Chondrocyte (in vitro differentiated cells): Measurements from ENCODE around the gene FUT6. TPM values are rescaled to one million over a fixed set of nuclear protein-coding genes. Genes with fewer than 3 reads are reported as not detected.
A peak's percentile ranks its signal among the peaks of the same experiment; 100 is the strongest.

ENCODE experiments used
- DNase-seq: peaks from one replicate; pipeline ENCODE4 v3.0.0; 2021; ENCODE audit warnings: mixed read lengths, low spot score
- H3K27ac Mint-ChIP-seq: one replicate; pipeline ENCODE4 v1.8.0; 2021; ENCODE audit warnings: mild to moderate bottlenecking, moderate library complexity, mixed read lengths; ENCODE audit not compliant: unreplicated experiment
- H3K27me3 Mint-ChIP-seq: 2 replicates; pipeline ENCODE4 v1.8.0; 2021; ENCODE audit warnings: low read depth, mixed read lengths
- H3K36me3 Mint-ChIP-seq: 2 replicates; pipeline ENCODE4 v1.8.0; 2021; ENCODE audit warnings: low read depth, mixed read lengths
- H3K4me1 Mint-ChIP-seq: 2 replicates; pipeline ENCODE4 v1.8.0; 2021; ENCODE audit warnings: low read depth, mild to moderate bottlenecking, mixed read lengths
- H3K4me3 Mint-ChIP-seq: one replicate; pipeline ENCODE4 v1.8.0; 2021; ENCODE audit warnings: mild to moderate bottlenecking, moderate library complexity, mixed read lengths; ENCODE audit not compliant: unreplicated experiment
- H3K9me3 Mint-ChIP-seq: 2 replicates; pipeline ENCODE4 v1.8.0; 2021; ENCODE audit warnings: low read depth, mixed read lengths
- total RNA-seq: library from RNA; stranded (reverse); gene quantifications from 3 replicates; pipeline ENCODE4 v1.2.1, GENCODE V29; 2021
- TF ChIP-seq, protein P1 (sequence below): fragments of 200-600 bp; sonication (generic); IDR thresholded peaks from 2 replicates; pipeline ENCODE4 v1.5.0; 2021; ENCODE audit warnings: antibody characterized with exemption, mild to moderate bottlenecking, moderate library complexity

The FUT6 gene
- total RNA-seq, 1 donor from 2014 or later = not detected

DNA sequence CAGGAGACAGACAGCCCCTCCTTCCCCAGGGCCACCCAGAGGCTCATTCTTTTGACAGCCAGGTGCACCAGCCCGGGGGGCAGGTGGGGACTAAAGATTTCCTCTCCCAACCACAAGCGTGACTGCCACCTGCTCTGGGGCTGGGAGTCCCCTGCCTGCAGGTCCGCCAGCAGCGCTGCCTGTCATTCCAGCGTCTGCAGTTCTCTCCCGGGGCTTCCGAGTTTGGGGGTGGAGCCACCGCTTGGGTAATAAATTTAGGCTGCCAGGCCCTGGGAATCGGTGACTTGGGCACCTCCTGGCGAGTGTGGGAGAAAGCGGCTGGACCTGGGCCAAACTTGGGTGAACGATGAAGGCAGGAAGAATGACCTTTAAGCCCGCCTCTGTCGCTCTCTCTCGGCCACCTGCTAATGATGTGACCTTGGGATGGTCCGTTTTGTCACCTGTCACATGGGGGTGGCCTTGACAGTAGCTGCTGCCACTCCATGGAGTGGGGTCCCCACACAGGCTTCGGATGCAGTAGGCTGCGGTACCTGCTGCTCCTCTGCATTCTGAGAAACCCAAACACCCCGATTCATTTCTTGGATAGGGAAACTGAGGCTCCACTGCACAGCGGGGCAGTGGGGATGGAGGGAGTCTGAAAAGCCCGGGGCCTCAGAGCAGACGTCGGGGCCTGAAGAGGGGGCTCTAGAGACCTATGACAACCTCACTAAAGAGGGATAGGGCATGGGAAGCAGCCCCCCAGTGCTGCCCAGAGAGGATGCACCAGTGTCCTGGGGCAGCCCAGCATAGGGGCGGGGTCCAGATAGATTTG lies 12.8 kb downstream of the FUT6 start:
- peaks cover 17% of the 10 kb centered on the region for H3K4me1 Mint-ChIP-seq
- H3K27me3 Mint-ChIP-seq = no peaks in the 10 kb centered on the region
- no peaks in the 10 kb centered on the region for H3K9me3 Mint-ChIP-seq
- TF ChIP-seq, protein P1, sequence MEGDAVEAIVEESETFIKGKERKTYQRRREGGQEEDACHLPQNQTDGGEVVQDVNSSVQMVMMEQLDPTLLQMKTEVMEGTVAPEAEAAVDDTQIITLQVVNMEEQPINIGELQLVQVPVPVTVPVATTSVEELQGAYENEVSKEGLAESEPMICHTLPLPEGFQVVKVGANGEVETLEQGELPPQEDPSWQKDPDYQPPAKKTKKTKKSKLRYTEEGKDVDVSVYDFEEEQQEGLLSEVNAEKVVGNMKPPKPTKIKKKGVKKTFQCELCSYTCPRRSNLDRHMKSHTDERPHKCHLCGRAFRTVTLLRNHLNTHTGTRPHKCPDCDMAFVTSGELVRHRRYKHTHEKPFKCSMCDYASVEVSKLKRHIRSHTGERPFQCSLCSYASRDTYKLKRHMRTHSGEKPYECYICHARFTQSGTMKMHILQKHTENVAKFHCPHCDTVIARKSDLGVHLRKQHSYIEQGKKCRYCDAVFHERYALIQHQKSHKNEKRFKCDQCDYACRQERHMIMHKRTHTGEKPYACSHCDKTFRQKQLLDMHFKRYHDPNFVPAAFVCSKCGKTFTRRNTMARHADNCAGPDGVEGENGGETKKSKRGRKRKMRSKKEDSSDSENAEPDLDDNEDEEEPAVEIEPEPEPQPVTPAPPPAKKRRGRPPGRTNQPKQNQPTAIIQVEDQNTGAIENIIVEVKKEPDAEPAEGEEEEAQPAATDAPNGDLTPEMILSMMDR = peak; percentile 39
- no peaks in the 10 kb centered on the region for H3K36me3 Mint-ChIP-seq
- peak overlapping the region; percentile 99 for H3K4me3 Mint-ChIP-seq
- no peak for DNase-seq
- H3K27ac Mint-ChIP-seq = peak overlapping the region; percentile 45

DNA sequence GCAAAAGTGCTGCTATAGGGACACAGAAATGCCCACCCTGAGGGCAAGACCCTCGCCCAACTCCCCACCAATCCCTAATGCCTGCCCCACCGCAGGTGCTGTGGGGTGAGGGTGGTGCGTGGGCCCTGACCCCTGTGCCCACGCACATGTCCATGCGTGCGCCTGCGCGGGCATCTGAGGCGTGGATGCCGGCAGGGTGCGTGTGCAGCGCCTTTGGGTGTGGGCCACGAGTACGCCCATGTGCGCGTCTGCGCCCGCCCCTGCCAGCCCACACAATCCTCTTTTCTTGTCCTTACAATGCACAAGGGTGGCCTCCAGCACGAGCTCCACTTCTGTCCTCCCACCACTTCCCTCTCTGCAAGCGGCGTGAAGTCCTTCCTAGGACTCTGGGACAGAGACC lies 14.3 kb downstream of the FUT6 start:
- H3K27ac Mint-ChIP-seq = no peak overlapping the region
- peaks cover 16% of the 10 kb centered on the region for H3K4me1 Mint-ChIP-seq
- no peaks in the 10 kb centered on the region for H3K27me3 Mint-ChIP-seq
- DNase-seq = no peak
- no peak overlapping the region for H3K4me3 Mint-ChIP-seq
- no peaks in the 10 kb centered on the region for H3K36me3 Mint-ChIP-seq
- TF ChIP-seq, protein P1 = no peak
- H3K9me3 Mint-ChIP-seq = no peaks in the 10 kb centered on the region

DNA sequence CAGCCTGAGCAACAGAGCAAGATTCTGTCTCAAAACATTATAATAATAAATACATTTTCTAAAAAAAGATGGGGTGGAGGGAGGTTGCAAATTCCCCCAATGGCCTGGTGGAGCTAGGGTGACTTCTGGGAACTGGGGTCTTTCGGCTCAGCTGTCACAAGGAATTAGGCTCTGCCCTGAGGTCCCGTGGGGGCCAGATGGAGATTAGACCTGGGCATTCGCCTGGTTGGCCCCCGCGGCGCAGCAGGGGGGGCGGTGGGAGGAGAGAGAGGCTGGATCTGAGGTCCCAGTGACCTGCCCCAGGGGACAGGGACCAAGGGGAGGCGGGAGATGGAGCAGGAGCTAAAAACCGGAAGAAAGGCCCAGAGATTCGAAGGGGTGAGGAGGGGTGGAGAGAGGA lies 14.8 kb downstream of the FUT6 start:
- no peak overlapping the region for H3K4me3 Mint-ChIP-seq
- H3K9me3 Mint-ChIP-seq = no peaks in the 10 kb centered on the region
- no peaks in the 10 kb centered on the region for H3K27me3 Mint-ChIP-seq
- H3K4me1 Mint-ChIP-seq = peaks cover 14% of the 10 kb centered on the region
- TF ChIP-seq, protein P1 = no peak
- DNase-seq = no peak
- H3K36me3 Mint-ChIP-seq = no peaks in the 10 kb centered on the region
- H3K27ac Mint-ChIP-seq = peak overlapping the region; percentile 41

DNA sequence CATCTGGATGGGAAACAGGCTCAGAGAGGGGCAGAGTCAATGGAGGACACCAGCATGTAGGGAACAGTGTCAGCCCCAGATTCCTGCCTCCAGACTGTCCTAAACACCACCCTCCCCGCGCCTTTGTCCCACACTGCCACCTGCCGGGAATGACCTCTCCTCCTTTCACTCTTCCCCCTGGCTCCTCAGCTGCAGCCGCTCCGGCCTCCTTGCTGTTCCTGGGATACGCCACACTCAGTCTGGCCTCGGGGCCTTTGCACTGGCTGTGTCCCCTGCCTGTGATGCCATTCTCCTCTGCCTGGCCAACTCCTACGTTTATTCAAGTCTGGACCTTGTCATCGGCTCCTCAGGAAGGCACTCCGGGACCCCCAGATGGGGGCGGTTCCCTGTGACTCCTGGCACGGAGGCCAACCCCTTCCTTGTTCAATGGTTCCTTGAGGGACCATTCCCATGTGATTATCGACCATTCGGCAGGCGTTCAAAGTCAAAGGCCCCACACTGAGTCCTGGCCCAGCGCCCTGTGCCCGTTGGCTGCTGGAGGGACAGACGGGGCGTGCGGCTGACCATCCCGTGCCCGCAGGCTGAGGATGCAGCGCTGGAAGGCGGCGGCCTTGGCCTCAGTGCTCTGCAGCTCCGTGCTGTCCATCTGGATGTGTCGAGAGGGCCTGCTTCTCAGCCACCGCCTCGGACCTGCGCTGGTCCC lies 15.8 kb downstream of the FUT6 start:
- H3K27me3 Mint-ChIP-seq = no peaks in the 10 kb centered on the region
- no peak overlapping the region for H3K4me3 Mint-ChIP-seq
- TF ChIP-seq, protein P1 = peak; percentile 62
- H3K27ac Mint-ChIP-seq = no peak overlapping the region
- peak; percentile 92 for DNase-seq
- H3K4me1 Mint-ChIP-seq = peaks cover 13% of the 10 kb centered on the region
- H3K36me3 Mint-ChIP-seq = no peaks in the 10 kb centered on the region
- no peaks in the 10 kb centered on the region for H3K9me3 Mint-ChIP-seq

DNA sequence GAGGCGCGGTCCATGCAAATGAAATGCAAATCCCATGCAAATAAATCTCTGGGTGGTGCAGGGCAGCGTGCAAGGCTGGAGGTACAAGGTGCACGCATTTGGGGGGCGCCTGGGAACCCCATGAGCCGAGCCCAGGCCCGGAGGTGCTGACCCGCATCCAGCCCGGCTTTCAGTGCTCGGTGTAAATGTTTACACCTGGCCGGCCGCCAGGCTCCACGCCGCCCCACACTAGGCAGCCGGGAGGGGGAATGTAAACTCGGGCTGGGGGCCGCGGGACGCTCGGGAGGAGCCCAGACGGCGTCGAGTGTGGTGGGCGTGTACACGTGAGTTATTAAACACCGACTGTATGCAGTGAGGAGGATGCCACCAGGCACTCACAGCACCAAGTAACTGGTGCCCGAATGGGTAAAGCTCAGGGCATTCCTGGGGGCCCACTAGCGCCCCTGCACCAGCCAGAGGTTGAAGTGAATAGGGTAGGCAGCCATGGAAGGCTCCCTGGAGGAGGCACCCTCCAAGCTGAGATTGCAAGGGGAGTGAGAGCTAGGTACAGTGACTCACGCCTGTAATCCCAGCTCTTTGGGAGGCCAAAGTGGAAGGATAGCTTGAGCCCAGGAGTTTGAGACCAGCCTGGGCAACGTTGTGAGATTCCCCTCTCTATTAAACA lies 17.2 kb downstream of the FUT6 start:
- no peak overlapping the region for H3K27ac Mint-ChIP-seq
- no peaks in the 10 kb centered on the region for H3K9me3 Mint-ChIP-seq
- TF ChIP-seq, protein P1 = no peak
- no peak for DNase-seq
- peaks cover 8% of the 10 kb centered on the region for H3K27me3 Mint-ChIP-seq
- no peak overlapping the region for H3K4me3 Mint-ChIP-seq
- no peaks in the 10 kb centered on the region for H3K36me3 Mint-ChIP-seq
- peaks cover 5% of the 10 kb centered on the region for H3K4me1 Mint-ChIP-seq
